AG08396 (cell line): ENCODE data around the gene GRIK4.

Experiments
- DNase-seq: peaks from one replicate; pipeline ENCODE4 v3.0.0; 2012; ENCODE audit warnings: low spot score, mixed read lengths

Gene GRIK4

GRCh38 chr11:120526241-120526640 lies 14.7 kb downstream of the GRIK4 start:
- no peak for DNase-seq

- peak; percentile 78 for DNase-seq
These were observed 15.7 kb downstream of the GRIK4 start for GRCh38 chr11:120527111-120527761.

GRCh38 chr11:120528749-120529148 lies 17.2 kb downstream of the GRIK4 start:
- no peak for DNase-seq

GRCh38 chr11:120529214-120529613 lies 17.7 kb downstream of the GRIK4 start:
- no peak for DNase-seq

GRCh38 chr11:120529911-120530310 lies 18.4 kb downstream of the GRIK4 start:
- no peak for DNase-seq

- DNase-seq, result peak; percentile 69
These were observed 20.7 kb downstream of the GRIK4 start for GRCh38 chr11:120532082-120532831.

GRCh38 chr11:120532832-120533196 lies 21.3 kb downstream of the GRIK4 start:
- DNase-seq, result no peak

GRCh38 chr11:120536091-120536796 lies 24.7 kb downstream of the GRIK4 start:
- no peak for DNase-seq

- no peak for DNase-seq
These were observed 25.2 kb downstream of the GRIK4 start for GRCh38 chr11:120536797-120537169.

GRCh38 chr11:120537996-120538395 lies 26.4 kb downstream of the GRIK4 start:
- no peak for DNase-seq

- no peak for DNase-seq
These were observed 27.2 kb downstream of the GRIK4 start for GRCh38 chr11:120538707-120539106.

GRCh38 chr11:120539667-120540369 lies 28.3 kb downstream of the GRIK4 start:
- peak; percentile 34 for DNase-seq

GRCh38 chr11:120540744-120541465 lies 29.4 kb downstream of the GRIK4 start:
- DNase-seq, result no peak

GRCh38 chr11:120543521-120544215 lies 32.1 kb downstream of the GRIK4 start:
- DNase-seq, result no peak

- DNase-seq, result no peak
These were observed 34.3 kb downstream of the GRIK4 start for GRCh38 chr11:120545813-120546212.

- peak; percentile 84 for DNase-seq
These were observed 35.0 kb downstream of the GRIK4 start for GRCh38 chr11:120546312-120547205.

- no peak for DNase-seq
These were observed 35.8 kb downstream of the GRIK4 start for GRCh38 chr11:120547316-120547715.

GRCh38 chr11:120547811-120548681 lies 36.5 kb downstream of the GRIK4 start:
- peak; percentile 92 for DNase-seq

- no peak for DNase-seq
These were observed 37.2 kb downstream of the GRIK4 start for GRCh38 chr11:120548682-120549209.
